Endometrium (tissue), 2 donors: ENCODE measurements around the gene OR52N2.

Experiments
- FAIRE-seq: peaks from 2 replicates; lab custom pipeline; 2012; peaks lifted over from hg19 to GRCh38; lab: Jason Lieb, UNC
- donor health status: control.
- donor health status: control.

Gene OR52N2

GRCh38 chr11:5808500-5809121, at the start of gene OR52N2:
TSS of gene OR52N2 (plus strand) at chr11:5808924. CDS start at chr11:5820336, 11,412 bp downstream.
- no peak for FAIRE-seq

- no peak for FAIRE-seq
Observed at GRCh38 chr11:5767056-5767455, 41.7 kb upstream of the OR52N2 start.

GRCh38 chr11:5783255-5783654, 25.5 kb upstream of the OR52N2 start, which contains the start of gene OR52N5:
TSS of gene OR52N5 (minus strand) at chr11:5783355. CDS start at chr11:5778634, 4,721 bp downstream.
- no peak for FAIRE-seq

- FAIRE-seq = no peak
Observed at GRCh38 chr11:5791165-5791564, 17.6 kb upstream of the OR52N2 start, which contains the start of gene OR52N1. TSS of gene OR52N1 (minus strand) at chr11:5791265. CDS start at chr11:5788816, 2,449 bp downstream.

- no peak for FAIRE-seq
Observed at GRCh38 chr11:5796541-5796940, 12.2 kb upstream of the OR52N2 start.

GRCh38 chr11:5803982-5804381, 4.7 kb upstream of the OR52N2 start:
- FAIRE-seq = no peak

GRCh38 chr11:5807580-5807979, 1.1 kb upstream of the OR52N2 start:
- no peak for FAIRE-seq

- no peak for FAIRE-seq
Observed at GRCh38 chr11:5809122-5809519, 397 bp downstream of the OR52N2 start.

- no peak for FAIRE-seq
Observed at GRCh38 chr11:5809905-5810795, 1.4 kb downstream of the OR52N2 start.

GRCh38 chr11:5815534-5815933, 6.8 kb downstream of the OR52N2 start:
- FAIRE-seq = no peak

GRCh38 chr11:5818245-5818886, 9.6 kb downstream of the OR52N2 start:
- FAIRE-seq = no peak

- no peak for FAIRE-seq
Observed at GRCh38 chr11:5831196-5831829, 22.6 kb downstream of the OR52N2 start.

GRCh38 chr11:5833446-5833845, 24.7 kb downstream of the OR52N2 start:
- FAIRE-seq = no peak

GRCh38 chr11:5837695-5838094, 29.0 kb downstream of the OR52N2 start:
- FAIRE-seq = no peak

- FAIRE-seq = no peak
Observed at GRCh38 chr11:5841797-5842196, 33.1 kb downstream of the OR52N2 start, which contains the start of gene OR52E6. TSS of gene OR52E6 (minus strand) at chr11:5841897. CDS start at chr11:5841897, 0 bp downstream.

GRCh38 chr11:5846701-5847100, 38.0 kb downstream of the OR52N2 start:
- FAIRE-seq = no peak

- FAIRE-seq = no peak
Observed at GRCh38 chr11:5847711-5848110, 39.0 kb downstream of the OR52N2 start.

- no peak for FAIRE-seq
Observed at GRCh38 chr11:5851002-5851401, 42.3 kb downstream of the OR52N2 start.

GRCh38 chr11:5857590-5857989, 48.9 kb downstream of the OR52N2 start, which contains the start of gene OR52E8:
TSS of gene OR52E8 (minus strand) at chr11:5857690. CDS start at chr11:5857690, 0 bp downstream.
- FAIRE-seq = no peak

GRCh38 chr11:5865826-5866225, 57.1 kb downstream of the OR52N2 start:
- no peak for FAIRE-seq
